ENCODE results near the gene BEND6. TPM values are rescaled to one million over a fixed set of nuclear protein-coding genes. Genes with fewer than 3 reads are reported as not detected.
A peak's percentile ranks its signal among the peaks of the same experiment; 100 is the strongest.

The BEND6 gene, protein sequence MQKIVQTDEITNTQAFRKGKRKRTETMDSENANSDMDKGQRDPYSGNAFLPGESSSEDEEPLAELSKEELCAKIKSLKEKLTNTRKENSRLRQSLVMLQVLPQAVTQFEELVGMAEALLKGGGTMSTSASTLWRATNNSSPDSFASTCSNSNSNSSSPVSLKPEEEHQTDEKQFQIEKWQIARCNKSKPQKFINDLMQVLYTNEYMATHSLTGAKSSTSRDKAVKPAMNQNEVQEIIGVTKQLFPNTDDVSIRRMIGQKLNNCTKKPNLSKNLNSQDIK
- 6.4 and 12.6 TPM in 2 replicates for total RNA-seq (2014; rRNA removed; shearing (Covaris generic))

DNA sequence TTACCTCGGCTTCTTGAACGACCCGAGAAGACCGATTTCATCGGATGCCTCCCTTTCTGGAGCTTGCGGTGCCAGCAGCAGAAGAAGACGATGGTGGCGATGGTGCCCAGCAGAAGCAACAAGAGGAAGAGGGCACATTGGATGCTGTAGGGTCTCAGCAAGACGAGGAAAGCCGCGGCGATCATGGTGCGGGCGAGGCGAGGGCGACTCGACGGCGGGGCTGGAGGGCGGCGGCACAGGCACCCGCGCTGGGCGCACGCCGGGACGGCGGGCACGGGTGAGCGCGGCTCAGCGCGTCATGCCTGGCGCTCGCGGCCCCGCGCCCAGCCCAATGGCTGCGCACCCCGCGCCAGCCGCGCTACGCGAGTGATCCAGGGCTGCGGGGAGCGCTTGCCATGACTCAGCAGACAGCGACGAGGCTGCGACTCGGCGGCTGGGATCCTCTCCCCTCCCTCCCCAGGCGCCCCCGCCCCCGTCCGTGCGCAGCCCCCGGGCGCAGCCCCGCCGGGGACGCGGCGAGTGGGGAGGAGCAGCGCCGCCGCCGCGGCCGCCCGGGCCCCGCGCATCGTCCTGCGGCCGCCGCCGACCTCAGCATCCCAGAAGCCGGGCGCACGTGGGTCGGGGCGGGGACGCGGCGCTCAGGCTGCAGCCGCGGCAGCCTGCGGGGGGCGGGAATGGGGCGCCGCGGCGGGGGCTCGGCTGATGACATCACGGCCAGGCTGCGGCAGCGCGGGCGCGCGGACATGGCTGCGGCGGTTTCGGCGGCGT, at the start of gene BEND6:
Gene BEND6 (plus strand): TSS at position 705 of the 768 bp plus-strand sequence. CDS start 26,704 bp downstream, outside the sequence.
- peak; percentile 65 for DNase-seq (ENCODE audit: low spot score)
- in situ Hi-C loops (cut with HindIII; ENCODE audit: low sequenced_read_pairs): no loop called here

DNA sequence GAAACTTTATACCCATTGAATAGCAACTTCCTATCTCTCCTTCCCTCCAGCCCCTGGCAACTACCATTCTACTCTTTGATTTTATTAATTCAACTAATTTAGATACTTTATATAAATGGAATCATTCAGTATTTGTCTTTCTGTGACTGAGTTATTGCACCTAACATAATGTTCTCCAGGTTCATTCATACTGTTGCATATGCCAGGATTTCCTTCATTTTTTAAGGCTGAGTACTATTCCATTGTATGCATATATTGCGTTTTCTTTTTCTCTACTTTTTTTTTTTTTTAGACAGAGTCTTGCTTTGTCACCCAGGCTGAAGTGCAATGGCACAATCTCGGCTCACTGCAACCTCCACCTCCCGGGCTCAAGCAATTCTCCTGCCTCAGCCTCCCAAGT, 49.5 kb upstream of the BEND6 start:
- no peak for DNase-seq (ENCODE audit: low spot score)
- in situ Hi-C loops (cut with HindIII; ENCODE audit: low sequenced_read_pairs): no loop called here

DNA sequence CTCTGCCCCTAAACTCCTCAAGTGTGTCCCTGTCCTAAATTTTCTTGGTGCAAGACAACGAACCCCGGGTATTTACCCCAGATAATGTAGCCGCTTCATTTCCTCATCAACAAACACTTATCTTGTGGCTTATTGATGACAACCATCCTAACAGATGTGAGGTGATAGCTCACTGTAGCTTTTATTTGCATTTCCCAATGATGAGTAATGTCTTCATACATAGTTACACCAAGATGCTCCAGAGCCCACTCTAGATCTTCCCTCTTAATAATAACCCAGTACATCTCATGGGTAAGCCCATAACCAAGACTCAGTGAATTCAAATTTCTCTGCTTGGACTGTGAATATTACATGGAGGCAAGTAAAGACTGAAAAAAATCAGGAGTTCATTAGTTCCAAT, 48.2 kb upstream of the BEND6 start:
- DNase-seq (ENCODE audit: low spot score): no peak
- in situ Hi-C loops (cut with HindIII; ENCODE audit: low sequenced_read_pairs): no loop called here

DNA sequence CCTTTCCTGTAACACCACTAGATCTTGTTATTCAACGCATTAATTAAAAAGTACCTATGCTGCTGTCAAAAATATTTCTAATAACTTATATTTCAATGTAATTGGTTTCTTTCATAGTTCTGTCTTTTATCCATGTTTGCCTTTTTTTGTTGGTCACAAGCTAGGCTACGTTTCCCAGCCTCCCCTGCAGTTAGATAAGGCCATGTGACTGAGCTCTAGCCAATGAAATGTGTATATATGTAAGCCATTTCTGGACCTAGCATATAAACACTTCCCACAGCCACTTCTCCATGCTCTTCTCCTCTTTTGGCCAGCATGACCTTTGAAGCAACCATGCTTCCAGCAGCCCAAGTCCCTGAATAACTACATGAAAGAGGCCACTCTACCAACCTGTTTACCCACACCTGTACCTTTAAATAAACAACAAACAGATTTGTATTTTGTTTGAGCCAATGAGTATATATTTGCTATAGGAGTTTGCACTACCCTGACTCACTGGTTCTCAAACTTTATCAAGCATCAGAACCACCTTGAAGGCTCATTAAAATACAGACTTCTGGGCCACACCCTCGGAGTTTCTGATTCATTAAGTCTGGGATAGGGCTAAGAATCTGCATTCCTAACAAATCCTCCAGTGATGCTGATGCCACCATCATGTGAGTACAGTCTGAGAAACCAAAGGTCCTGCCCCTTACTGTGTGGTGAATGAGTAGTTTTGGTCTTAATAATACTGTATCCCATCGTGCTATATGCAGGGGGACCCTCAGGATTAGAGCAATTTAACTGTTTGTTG, 45.6 kb upstream of the BEND6 start:
- no peak for DNase-seq (ENCODE audit: low spot score)
- in situ Hi-C loops (cut with HindIII; ENCODE audit: low sequenced_read_pairs): no loop called here

DNA sequence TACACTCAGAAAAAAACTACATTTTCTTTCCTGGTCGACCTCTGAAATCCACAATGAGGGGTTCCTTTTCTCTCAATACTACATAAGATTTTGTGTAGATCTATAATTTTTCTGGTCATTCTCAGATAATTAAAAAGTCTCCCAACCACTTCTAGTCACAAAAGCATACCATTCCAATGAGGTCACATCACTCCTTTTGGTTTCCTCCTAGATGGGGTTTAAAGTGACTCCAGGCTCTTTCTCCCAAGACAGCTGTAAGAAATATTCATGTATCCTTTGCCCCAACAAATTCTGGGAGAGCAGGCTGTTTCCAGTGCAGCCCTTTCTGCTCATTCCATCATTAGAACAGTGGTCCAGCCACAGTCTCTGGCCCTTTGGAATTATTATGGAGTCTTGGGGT, 43.1 kb upstream of the BEND6 start:
- DNase-seq (ENCODE audit: low spot score): no peak
- in situ Hi-C loops (cut with HindIII; ENCODE audit: low sequenced_read_pairs): no loop called here

DNA sequence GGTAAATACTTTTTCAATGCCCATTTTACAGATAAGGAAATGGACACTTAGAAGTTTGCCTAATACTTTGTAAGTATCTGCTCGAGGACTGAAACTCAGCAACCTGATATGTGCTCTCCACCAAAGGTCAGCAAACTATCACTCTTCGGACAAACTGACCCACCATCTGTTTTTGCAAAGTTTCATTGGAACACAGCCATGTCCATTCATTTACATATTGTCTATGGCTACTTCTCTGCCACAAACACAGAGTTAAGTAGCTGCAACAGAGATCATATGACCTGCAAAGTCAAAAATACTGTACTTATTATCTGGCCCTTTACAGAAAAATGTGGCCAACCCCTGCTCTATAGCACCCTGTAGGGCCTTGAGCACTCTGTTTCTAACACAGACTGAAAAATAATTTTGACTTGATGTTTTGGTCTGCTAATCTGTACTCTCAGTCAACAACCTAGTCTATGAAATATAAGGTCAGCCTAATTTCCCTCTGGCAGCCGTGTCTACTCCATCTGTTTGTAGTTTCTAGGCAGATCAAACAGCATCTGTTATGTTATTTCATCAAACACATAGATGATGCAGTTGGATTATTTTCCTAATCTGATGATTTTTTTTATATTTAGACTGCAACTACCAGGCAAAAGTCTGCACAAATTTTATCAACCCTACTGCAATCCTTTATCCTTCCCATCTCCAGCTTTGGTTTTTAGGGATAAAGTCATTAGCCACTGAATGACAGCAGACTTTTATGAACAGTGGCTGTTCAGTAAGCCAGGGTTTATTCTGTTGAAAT, 41.4 kb upstream of the BEND6 start:
- peak; percentile 84 for DNase-seq (ENCODE audit: low spot score)
- in situ Hi-C loops (cut with HindIII; ENCODE audit: low sequenced_read_pairs): no loop called here

DNA sequence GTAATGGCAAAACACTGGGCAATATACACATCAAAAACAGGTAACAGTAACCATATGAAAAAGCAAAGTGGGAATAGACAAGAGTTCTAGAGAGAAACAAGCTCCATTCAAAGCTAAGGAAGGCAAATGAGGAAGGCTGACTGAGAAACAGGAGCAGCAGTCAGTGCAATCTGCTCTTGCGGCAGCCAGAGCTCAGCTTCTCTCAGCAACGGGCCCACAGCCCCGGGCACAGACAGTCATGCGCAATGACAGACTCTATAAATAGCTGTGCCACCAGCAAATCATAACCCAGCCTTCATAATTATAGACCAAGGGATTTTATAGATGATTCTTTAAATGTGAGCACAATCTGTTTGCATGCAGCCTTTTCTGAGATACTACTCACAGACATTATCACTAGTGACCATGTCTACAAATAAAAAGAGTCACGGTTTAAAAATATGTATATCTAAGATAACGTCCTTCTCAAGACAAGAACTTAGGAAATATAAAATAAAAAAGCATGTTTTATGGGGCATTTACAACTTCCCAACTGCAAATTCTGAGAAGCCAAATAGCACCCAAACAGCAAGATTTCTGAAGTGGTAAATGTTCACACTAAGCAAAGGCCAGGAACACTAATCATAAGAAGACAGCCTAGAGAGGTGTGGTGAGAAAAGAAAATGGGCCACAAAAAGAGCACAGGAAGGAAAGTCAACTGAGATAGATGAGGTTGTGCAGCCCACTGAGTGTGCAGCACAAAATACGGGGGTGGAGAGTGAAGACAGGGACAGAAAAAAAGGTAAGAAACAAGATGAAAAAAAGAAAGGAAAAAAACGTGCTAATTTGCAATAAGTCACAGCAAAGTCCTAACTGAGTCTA, 39.9 kb upstream of the BEND6 start:
- in situ Hi-C loops (cut with HindIII; ENCODE audit: low sequenced_read_pairs): no loop called here

DNA sequence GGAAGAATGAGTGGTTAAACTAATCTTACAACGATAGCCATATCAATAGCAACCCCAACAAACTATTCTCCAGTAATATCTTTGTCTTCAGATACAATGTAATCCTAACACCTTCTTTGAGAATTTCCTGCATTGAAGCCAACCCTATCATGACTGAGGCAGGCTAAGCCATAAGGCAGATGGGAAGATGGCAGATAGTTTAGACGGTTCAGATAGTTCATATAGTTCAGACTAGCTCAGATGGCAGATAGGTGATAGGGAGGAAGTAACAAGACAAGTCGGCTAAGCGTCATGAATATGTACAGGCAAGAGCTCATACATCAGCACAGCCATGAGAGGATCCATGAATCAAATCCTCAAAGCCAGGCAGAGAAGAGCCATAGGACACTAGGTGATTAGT, 39.1 kb upstream of the BEND6 start:
- no peak for DNase-seq (ENCODE audit: low spot score)
- in situ Hi-C loops (cut with HindIII; ENCODE audit: low sequenced_read_pairs): no loop called here

More for the DNA sequence above, 39.9 kb upstream of the BEND6 start:
- peak; percentile 98 for DNase-seq (ENCODE audit: low spot score)

DNA sequence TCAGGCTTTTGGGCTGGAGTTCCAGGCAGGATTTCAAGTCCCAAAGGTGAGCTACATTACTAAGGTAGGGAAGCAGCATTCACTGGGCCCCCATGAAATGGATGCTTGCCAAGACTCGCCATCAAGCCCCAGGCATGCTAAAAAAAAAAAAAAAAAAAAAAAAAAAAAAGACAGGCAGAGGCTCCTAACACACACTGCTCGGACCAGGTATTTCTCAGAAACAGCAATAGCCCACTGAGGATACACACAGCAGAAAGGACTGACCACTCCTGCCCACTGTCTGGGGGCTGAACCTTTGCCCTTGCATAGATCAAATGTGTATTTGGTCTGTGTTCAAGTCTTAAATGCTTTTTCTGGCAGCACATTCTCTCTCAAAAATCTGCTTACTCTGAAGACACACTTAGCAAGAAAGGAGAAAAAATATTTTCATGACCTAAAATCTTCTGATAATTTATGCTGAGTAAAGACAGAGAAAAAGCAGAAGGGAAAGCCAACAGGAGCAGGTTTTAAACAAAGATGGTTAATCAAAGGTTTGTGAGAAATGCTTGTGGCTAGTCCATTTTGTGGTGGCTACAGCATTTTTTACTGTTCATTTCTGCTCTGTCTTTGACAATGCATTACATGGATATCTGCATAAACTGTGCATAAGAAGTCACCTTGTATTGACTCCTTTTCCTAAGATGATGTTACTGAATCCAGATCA, 37.9 kb upstream of the BEND6 start:
- in situ Hi-C loops (cut with HindIII; ENCODE audit: low sequenced_read_pairs): no loop called here
- no peak for DNase-seq (ENCODE audit: low spot score)

DNA sequence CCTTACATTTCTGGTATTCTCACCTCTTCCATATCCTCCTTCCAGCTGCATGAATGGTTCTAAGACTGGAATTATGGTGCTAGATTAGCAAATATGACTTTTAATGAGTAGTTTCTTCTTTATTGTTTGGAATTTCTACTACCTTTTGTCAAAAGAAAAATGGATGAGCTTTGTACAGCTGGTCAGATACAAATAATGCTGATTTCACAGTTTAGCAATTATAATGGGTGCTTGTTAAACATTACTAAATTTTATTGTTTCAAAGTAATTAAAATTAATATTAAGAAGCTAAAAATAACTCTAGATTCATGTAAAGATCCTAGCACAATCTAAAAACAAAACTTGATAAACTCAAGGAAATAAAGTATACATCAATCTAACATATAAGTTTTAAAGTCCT, 32.3 kb upstream of the BEND6 start:
- in situ Hi-C loops (cut with HindIII; ENCODE audit: low sequenced_read_pairs): no loop called here
- no peak for DNase-seq (ENCODE audit: low spot score)

DNA sequence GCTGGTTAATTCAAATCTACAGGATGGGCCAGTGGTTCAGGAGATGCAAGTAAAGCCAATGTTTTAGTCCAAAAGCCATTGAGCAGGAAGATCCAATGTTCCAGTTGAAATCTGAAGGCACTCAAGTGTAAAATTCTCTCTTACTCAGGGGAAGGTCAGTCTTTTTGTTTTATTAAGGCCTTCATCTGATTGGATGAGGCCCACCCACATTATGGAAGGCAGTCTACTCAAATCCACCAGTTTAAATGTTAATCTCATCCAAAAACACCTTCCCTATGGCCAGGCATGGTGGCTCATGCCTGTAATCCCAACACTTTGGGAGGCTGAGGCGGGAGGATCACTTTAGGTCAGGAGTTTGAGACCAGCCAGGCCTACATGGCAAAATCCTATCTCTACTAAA, 31.3 kb upstream of the BEND6 start:
- DNase-seq (ENCODE audit: low spot score): no peak
- in situ Hi-C loops (cut with HindIII; ENCODE audit: low sequenced_read_pairs): no loop called here

DNA sequence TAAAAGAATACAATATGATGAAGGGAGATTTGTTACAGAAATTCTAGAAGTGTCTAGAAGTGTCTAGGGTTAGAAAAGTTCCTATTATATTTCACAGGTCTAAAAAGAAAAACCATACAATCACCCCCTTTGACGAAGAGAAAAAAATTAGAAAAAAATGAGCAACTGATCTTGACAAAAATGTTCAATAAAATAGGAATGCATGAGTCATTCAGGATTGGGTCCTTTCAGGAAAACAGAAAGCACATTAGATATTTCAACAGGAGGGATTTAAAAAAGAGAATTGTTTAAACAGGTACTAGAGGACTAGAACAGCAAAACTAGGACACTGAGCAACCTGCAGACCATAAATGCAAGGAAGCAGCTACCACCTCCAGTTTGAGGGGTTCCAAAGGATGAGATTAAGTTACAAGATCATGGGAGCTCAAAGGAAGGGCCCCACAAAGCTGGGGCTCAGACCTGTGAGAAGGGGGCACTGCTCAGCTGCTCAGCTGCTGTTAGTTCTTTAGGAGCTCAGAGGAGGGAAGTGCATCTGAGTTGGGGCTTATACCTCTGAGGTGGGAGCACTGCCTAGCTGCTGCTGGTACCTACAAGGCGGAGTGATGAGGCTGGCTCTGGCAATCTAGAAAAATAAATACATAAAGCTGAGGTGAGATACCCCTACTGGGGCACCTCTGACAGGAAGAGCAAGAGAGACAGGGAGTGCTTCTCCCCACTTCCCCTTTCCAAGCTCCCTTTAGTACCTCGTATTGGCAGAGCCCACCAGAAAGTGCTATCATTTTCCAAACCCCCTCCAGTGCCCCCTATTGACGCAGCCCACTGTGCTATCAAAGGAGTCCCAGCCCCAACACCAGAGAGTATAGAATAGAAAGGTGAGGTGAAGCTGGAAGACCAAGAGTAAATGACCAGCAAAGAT, 27.1 kb upstream of the BEND6 start:
- in situ Hi-C loops (cut with HindIII; ENCODE audit: low sequenced_read_pairs): no loop called here
- DNase-seq (ENCODE audit: low spot score): no peak

DNA sequence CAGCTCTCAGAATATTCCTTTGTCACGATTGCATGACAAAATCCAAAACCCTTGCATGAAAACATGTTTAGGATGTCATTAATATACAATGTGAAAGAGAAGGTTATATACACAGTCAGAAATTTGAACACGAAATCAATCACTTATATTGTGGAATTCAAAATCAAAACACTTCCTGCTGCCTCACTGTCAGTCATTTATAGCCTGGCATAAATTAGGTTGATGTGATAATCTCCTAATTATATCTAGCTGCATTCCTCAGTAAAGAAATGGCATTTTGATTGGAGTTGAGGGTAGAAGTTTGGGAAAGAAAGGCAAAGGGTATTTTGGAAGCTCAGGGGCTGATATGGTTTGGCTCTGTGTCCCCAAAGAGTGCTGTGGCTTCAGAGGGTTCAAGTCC, 24.1 kb upstream of the BEND6 start:
- in situ Hi-C loops (cut with HindIII; ENCODE audit: low sequenced_read_pairs): no loop called here
- no peak for DNase-seq (ENCODE audit: low spot score)

DNA sequence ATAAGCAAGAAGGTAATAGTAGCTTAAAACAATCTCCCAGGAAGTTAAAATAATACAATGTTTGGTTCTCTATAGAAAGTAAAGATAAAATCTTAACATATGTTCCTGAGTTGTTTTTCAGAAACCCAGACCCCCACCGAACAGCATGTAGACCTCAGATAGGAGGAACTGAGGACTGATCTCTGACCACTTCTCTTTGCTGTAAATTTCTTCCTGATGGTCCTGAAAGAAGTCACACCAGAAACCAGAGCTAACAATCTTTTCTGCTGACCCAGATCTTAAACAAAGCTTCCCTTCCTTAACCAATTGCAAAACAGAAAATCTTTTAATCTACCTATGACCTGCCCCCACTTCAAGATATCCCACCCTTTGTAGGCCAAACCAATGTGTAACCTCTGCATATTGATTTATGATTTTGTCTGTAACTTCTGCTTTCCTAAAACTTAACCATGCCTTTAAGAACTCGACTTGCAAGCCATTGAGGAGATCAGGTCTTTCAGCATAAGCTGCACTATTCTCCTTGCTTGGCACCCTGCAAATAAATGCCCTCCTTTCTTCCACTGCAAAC, 21.9 kb upstream of the BEND6 start:
- in situ Hi-C loops (cut with HindIII; ENCODE audit: low sequenced_read_pairs): no loop called here
- no peak for DNase-seq (ENCODE audit: low spot score)

DNA sequence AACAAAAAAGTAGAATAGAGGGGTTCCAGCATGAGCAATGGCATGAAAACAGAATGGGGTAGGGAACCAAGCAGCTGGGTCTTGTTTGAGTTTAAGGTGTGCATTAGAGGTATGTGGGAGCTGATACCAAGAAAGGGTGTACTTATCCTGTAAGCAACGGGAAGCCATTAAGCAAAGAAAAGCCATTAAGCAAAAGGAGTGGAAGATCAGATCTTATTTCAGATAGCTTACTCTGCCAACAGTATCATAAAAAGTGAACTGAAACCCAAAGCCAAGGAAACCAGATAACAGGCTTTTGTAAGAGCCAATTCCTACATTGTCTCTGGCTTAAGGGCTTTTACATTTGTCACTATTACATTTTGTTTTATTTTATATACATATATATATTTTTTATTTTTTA, 21.3 kb upstream of the BEND6 start:
- in situ Hi-C loops (cut with HindIII; ENCODE audit: low sequenced_read_pairs): no loop called here
- no peak for DNase-seq (ENCODE audit: low spot score)

DNA sequence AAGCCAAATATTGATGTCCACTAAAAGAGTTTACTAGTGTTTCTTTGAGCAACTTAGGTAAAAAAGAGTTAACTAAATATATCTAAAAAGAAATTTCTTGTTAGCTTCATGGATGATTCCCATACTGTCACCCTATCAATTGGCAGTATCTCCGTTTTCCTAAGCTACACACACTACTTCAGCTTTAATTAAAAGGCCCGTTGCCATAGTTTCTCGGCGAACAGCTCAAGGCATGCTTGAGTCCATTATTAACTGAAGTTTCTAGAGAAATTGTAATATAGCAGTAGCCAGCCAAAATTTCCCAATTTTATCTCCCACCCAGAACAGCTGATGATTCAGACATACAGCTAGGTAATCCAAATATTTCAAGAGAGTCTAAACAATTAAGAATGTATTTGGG, 20.0 kb upstream of the BEND6 start:
- no peak for DNase-seq (ENCODE audit: low spot score)
- in situ Hi-C loops (cut with HindIII; ENCODE audit: low sequenced_read_pairs): no loop called here

DNA sequence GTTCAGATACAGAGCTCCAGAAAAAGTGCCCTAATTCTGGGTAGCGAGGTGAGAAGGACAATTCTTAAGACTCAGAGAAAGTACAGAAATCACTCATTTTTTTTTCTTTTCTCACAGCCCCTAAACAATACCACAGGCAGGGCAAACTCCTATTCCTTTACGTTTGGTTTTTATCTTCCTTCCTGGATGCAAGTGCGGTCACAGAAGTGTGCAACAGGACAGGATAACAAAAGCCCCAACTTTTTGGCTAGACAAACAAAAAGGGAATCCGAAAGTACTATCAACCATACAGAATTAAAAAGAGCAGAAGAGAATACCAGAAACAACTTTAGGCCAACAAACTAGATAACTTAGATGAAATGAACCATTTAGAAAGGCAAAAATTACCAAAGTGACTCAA, 18.4 kb upstream of the BEND6 start:
- in situ Hi-C loops (cut with HindIII; ENCODE audit: low sequenced_read_pairs): no loop called here
- no peak for DNase-seq (ENCODE audit: low spot score)
